ENCODE results near the gene KCNH2. TPM values are rescaled to one million over a fixed set of nuclear protein-coding genes. Genes with fewer than 3 reads are reported as not detected.
"Not testable (repeated sequence)": the region's sequence is repeated elsewhere in the genome, so short reads cannot be mapped to it uniquely, and the experiment has no call there.

Gene KCNH2
- total RNA-seq (2021; fragmentation: NEBNext Ultra II Directional; extraction: Animal tissue kit (Norgen Biotek cat#: 25700)): not detected
- long read RNA-seq: 0 reads

- Mint-ChIP-seq H3K9me3 (no peaks in the 10 kb centered on the region), H3K27ac (no peak within 1 kb of the TSS), H3K4me3 (no peak within 1 kb of the TSS), H3K36me3 (ENCODE audit: low read depth) (no peaks in the 10 kb centered on the region; the same call in 1 of the 2 replicates), H3K4me1 (ENCODE audit: low read depth) (peaks cover 5% of the 10 kb centered on the region; the same call in 1 of the 2 replicates), H3K27me3 (ENCODE audit: insufficient read depth) (peaks cover 48% of the 10 kb centered on the region)
- DNase-seq: no peak
- TF ChIP-seq CTCF (IDR thresholded peaks at IDR 0.05): no peak
These were observed at the start of gene KCNH2 for GRCh38 chr7:150978126-150978789. TSS of gene KCNH2 (minus strand) at chr7:150978321. CDS start at chr7:150977913, 408 bp downstream.

GRCh38 chr7:151027728-151028130, 49.6 kb upstream of the KCNH2 start:
- DNase-seq; H3K27me3 Mint-ChIP-seq (ENCODE audit: insufficient read depth); H3K36me3 Mint-ChIP-seq (ENCODE audit: low read depth); H3K9me3 Mint-ChIP-seq: not testable (repeated sequence)
- H3K4me1 Mint-ChIP-seq (ENCODE audit: low read depth): peaks cover 43% of the 10 kb centered on the region
- H3K4me3 Mint-ChIP-seq: peak overlapping the region; percentile 97
- peak overlapping the region; percentile 95 for H3K27ac Mint-ChIP-seq

GRCh38 chr7:151026771-151027727, 48.9 kb upstream of the KCNH2 start:
- not testable (repeated sequence) for H3K36me3 Mint-ChIP-seq (ENCODE audit: low read depth); H3K9me3 Mint-ChIP-seq; H3K27me3 Mint-ChIP-seq (ENCODE audit: insufficient read depth)
- H3K27ac Mint-ChIP-seq: peak overlapping the region; percentile 95
- DNase-seq: peak; percentile 5
- H3K4me3 Mint-ChIP-seq: peak overlapping the region; percentile 97
- peaks cover 43% of the 10 kb centered on the region for H3K4me1 Mint-ChIP-seq (ENCODE audit: low read depth)

GRCh38 chr7:151025924-151026671, 48.0 kb upstream of the KCNH2 start:
- Mint-ChIP-seq H3K27ac (0 out of 2 replicates have a peak overlapping the region, but pooled peaks have one; percentile 95), H3K4me1 (ENCODE audit: low read depth) (peaks cover 43% of the 10 kb centered on the region), H3K36me3 (ENCODE audit: low read depth) (peaks cover 7% of the 10 kb centered on the region), H3K9me3 (no peaks in the 10 kb centered on the region), H3K27me3 (ENCODE audit: insufficient read depth) (peaks cover 9% of the 10 kb centered on the region), H3K4me3 (no peak overlapping the region; the same call in 1 of the 2 replicates)
- no peak for TF ChIP-seq CTCF (IDR thresholded peaks at IDR 0.05)
- DNase-seq: peak; percentile 50

- no peak within 1 kb of the TSS for H3K27ac Mint-ChIP-seq
- DNase-seq: no peak
- peaks cover 42% of the 10 kb centered on the region for H3K4me1 Mint-ChIP-seq (ENCODE audit: low read depth)
- no peaks in the 10 kb centered on the region for H3K9me3 Mint-ChIP-seq
- TF ChIP-seq CTCF (IDR thresholded peaks at IDR 0.05): no peak
- H3K27me3 Mint-ChIP-seq (ENCODE audit: insufficient read depth): peaks cover 21% of the 10 kb centered on the region
- peaks cover 7% of the 10 kb centered on the region for H3K36me3 Mint-ChIP-seq (ENCODE audit: low read depth)
- no peak within 1 kb of the TSS for H3K4me3 Mint-ChIP-seq
These were observed 46.4 kb upstream of the KCNH2 start, which contains the start of gene ATG9B for GRCh38 chr7:151024435-151025056. TSS of gene ATG9B (minus strand) at chr7:151024494. CDS start at chr7:151024423, 71 bp downstream.

GRCh38 chr7:151023232-151023631, 45.1 kb upstream of the KCNH2 start:
- Mint-ChIP-seq H3K4me1 (ENCODE audit: low read depth) (peaks cover 34% of the 10 kb centered on the region), H3K4me3 (no peak overlapping the region), H3K36me3 (ENCODE audit: low read depth) (no peaks in the 10 kb centered on the region), H3K27me3 (ENCODE audit: insufficient read depth) (peaks cover 28% of the 10 kb centered on the region), H3K27ac (no peak overlapping the region), H3K9me3 (no peaks in the 10 kb centered on the region)
- TF ChIP-seq CTCF (IDR thresholded peaks at IDR 0.05): no peak
- DNase-seq: no peak

Data from HFFc6 (cell line).